GM12878 (cell line): Measurements from ENCODE around the gene CYP2A6. TPM values are rescaled to one million over a fixed set of nuclear protein-coding genes. Genes with fewer than 3 reads are reported as not detected.

Experiments used
- BCLAF1 ChIP-seq: fragments of 450-650 bp; IDR thresholded peaks from 2 replicates; pipeline ENCODE4 v1.6.1; 2017; ENCODE audit warnings: antibody characterized with exemption, mild to moderate bottlenecking, moderate library complexity
- CEBPB ChIP-seq, 2 experiments: fragments of 150-350 bp in 1 of 2; IDR thresholded peaks; 2 replicates each; pipeline ENCODE4 v1.6.1; 2012 to 2014; ENCODE audit warnings: low read depth in 2 of 2, low read length in 2 of 2, borderline replicate concordance in 1 of 2, inconsistent platforms in 1 of 2
- CUX1 ChIP-seq: IDR thresholded peaks from 2 replicates; pipeline ENCODE4 v1.6.1; 2012; ENCODE audit warnings: improper control_type of control experiment, low read depth, low read length; ENCODE audit not compliant: insufficient replicate concordance
- EP300 ChIP-seq, 2 experiments: fragments of 150-350 bp in 1 of 2; IDR thresholded peaks; 2 replicates each; pipeline ENCODE4 v1.6.1; 2011 to 2012; ENCODE audit warnings: low read depth in 2 of 2, low read length in 2 of 2, borderline replicate concordance in 1 of 2, improper control_type of control experiment in 1 of 2, inconsistent platforms in 1 of 2; ENCODE audit not compliant: control insufficient read depth in 1 of 2
- FOXM1 ChIP-seq: IDR thresholded peaks from 2 replicates; pipeline ENCODE4 v1.6.1; 2012; ENCODE audit warnings: low read depth, mild to moderate bottlenecking, inconsistent platforms, low read length, moderate library complexity
- NR2F1 ChIP-seq: fragments of 450-650 bp; conservative IDR thresholded peaks from 2 replicates; pipeline ENCODE4 v1.6.1; 2017; ENCODE audit warnings: mild to moderate bottlenecking
- PKNOX1 ChIP-seq: fragments of 450-650 bp; IDR thresholded peaks from 2 replicates; pipeline ENCODE4 v1.6.1; 2016; ENCODE audit warnings: mild to moderate bottlenecking
- POLR2A ChIP-seq: IDR thresholded peaks from 2 replicates; pipeline ENCODE4 v1.6.1; 2011; ENCODE audit warnings: low read depth, mild to moderate bottlenecking, low read length
- REST ChIP-seq: IDR thresholded peaks from 2 replicates; pipeline ENCODE4 v1.6.1; 2012; ENCODE audit warnings: mild to moderate bottlenecking, low read depth, low read length
- ZBTB4 ChIP-seq: fragments of 450-650 bp; formaldehyde crosslinking; IDR thresholded peaks from 2 replicates; pipeline ENCODE4 v1.4.0; 2022; ENCODE audit warnings: mild to moderate bottlenecking, moderate library complexity
- polyA plus RNA-seq, 11 experiments: library from polyadenylated mRNA; depleted of rRNA in 4 of 11; unstranded in 6 of 11; stranded (reverse) in 5 of 11; fragments of >200 nt; fragmentation: Nextera tagmentation in 4 of 11; fragmentation: Illumina TruSeq in 1 of 11; extraction: Ambion mirVana in 4 of 11; extraction: Trizol in 1 of 11; gene quantifications; 1 replicate in 1 of 11; 2 replicates in 10 of 11; pipeline versions ENCODE4 v1.2.1 to v1.2.3, GENCODE V29; 2011 to 2016; ENCODE audit warnings: inconsistent platforms in 2 of 11, missing spikeins in 2 of 11, low read depth in 1 of 11
- total RNA-seq, 4 experiments: library from RNA; depleted of rRNA in 3 of 4; stranded (reverse); fragments of >200 nt in 3 of 4; fragmentation: Illumina TruSeq in 1 of 4; extraction: Trizol in 1 of 4; gene quantifications; 2 replicates each; pipeline versions ENCODE4 v1.2.1 to v1.2.3, GENCODE V29; 2013 to 2021

The CYP2A6 gene
- total and polyA plus RNA-seq, 10 of the 15 experiments (the other 5 are each of a cell fraction or from before 2014, with no cell fraction given) = 0.97 TPM; not detected in 9

GRCh38 chr19:40798683-40799557, 51.3 kb downstream of the CYP2A6 start, which contains the start of gene EGLN2 (continued):
- TF ChIP-seq ZBTB4 (no peak), REST (no peak), FOXM1 (no peak), CUX1 (no peak), EP300 (IDR thresholded peaks at IDR 0.05; ENCODE audit: borderline replicate concordance in 1 of 2, control insufficient read depth in 1 of 2, low read depth in 2 of 2, low read length in 2 of 2) (0 out of 4 replicates have a peak, but pooled peaks of 1 of the 2 experiments have one; percentile 31), POLR2A (peak; percentile 83), CEBPB (IDR thresholded peaks at IDR 0.05; ENCODE audit: borderline replicate concordance in 1 of 2, low read depth in 2 of 2, low read length in 2 of 2) (no peak), PKNOX1 (peak; percentile 80), NR2F1 (0 out of 2 replicates have a peak, but pooled peaks have one; percentile 17), BCLAF1 (no peak)
